NCI-H128 (cell line): Measurements from ENCODE around the gene BEGAIN.

ENCODE experiments used
- DNase-seq: peaks from one replicate; lab custom pipeline; 2025; ENCODE audit not compliant: unreplicated experiment; lab: John Stamatoyannopoulos, UW

BEGAIN gene

DNA sequence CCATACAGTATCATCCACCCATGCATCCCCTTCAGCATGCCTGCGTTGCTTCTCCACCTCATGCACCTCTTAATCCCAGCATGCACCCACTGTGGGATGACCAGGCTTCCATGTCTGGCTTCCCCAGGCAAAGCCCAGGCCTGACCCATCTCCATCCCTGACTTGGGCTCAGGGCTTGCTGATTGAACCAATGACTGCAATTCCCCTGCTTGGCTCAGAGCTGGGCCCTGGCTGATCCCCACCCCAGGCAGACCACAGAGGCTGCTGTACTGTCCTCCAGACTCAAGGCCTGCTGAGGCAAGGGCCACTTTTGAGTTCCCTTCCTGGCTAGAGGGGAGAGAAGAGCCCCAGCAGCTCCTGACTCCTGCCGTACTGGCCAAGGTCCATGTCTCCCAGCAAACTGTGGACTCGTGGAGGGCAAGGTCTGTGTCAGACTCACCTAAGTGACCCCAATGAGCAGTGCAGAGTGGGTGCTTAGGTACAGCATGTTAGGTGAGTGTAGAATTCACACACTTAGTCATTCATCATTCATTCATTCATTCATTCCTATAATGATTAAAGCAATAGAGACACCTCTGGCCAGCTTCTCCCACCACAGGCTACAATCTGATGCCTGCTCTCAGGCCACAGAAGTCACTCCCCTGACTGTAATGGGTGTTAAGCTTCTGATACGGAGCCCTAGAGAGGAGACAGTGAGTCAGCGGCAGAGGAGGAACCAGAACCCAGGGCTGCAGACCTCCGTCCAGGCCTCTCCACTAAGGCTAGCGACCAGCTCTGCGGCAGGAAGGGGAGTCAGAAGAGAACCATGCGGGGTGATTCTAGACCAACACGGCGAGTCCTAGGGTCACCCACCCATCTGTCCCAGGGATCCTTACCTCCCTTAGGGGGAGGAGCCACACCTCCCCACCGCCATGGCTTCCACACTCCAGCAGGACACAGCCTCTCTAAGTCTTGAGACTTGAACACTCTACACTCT, 2.9 kb downstream of the BEGAIN start:
- DNase-seq, result no peak

DNA sequence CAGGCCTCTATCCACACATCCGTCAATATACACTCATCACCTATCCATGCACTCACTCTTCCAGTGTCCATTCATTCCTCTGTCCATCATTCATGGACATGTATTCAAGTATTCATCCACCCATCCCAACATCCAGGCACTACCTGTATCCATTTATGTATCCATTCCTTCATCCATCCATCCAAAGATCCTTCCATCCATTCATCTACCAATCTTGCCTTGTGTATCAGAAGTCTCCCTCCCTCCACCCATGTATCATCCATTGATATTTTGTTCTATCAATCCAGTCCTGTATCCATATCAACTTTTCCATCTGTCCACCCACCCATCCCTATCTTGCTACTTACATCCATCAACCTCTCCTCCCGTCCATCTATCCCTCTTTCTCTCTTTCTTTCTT, 4.0 kb downstream of the BEGAIN start:
- DNase-seq, result no peak

DNA sequence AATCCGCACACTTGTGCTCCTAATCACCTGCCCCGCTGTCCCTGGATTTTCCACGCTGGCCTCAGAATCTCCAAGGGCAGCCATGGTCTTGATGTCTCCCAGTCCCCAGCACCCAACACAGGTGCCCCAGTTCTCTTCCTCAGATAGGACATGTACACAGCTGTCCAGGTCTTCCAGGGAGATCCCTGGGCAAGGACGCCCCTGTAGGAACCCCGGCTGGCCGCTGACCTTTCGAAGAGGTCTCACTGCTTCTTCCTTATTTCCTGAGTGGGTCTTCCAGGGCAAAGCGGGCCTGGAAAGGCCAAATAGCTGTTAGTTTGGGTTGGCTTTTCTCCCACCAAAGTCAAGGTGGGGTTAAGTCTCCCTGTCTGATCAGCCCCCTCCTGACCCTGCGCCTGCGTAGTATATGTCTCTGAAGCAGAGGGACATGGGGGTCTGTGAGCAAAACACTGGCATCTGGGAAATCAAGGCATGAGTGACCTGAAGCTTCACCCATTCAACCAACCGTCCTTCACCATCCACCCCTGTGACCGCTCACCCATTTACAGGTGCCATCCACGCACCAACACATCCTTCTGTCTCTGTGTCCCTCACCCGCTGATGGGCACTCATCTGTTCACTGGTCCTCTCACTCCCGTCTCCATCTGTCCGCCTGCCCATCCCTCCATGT, 4.6 kb downstream of the BEGAIN start:
- no peak for DNase-seq

DNA sequence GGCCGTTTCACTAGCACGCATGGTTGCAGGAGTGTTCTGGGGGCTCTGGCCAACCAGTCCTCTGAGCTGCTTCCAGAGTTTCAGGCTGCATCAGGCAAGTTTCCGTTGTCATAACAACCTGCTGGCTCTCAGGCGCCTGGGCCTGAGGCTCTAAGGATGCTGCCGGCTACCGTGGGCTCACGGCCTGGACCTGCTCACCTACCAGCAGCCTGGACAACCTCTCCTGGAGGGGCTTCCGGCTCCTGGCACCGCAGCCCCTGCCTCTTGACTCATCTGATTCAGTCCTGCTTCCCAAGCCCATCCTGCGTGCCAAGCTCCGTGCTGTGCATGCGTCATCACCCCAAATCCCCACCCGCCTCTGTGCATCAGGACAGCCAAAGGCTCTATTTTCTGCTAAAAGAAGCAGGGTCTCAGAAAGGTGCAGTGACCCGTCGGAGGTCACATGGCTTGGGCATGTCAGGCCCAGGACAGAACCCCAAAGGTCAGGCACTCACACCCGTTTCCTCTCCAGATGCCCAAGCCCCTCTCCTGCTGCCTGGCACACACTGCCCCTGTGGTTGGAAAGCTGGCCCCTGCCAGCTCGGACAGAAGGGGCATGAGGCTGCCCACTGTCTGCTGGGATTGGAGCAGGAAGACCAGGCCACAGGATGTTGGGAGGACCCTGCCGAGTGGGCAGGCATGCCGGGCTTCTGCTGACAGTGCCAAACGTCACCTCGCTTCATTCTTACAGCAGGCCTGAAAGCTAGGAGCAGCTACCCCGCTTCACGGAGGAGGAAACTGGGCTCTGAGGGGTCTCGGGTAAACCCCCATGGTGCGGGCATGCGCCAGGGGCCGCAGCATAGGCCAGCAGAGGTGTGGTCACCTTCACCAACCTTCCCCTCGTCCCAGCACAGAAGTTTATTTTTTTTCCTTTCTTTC, 5.7 kb downstream of the BEGAIN start:
- no peak for DNase-seq

DNA sequence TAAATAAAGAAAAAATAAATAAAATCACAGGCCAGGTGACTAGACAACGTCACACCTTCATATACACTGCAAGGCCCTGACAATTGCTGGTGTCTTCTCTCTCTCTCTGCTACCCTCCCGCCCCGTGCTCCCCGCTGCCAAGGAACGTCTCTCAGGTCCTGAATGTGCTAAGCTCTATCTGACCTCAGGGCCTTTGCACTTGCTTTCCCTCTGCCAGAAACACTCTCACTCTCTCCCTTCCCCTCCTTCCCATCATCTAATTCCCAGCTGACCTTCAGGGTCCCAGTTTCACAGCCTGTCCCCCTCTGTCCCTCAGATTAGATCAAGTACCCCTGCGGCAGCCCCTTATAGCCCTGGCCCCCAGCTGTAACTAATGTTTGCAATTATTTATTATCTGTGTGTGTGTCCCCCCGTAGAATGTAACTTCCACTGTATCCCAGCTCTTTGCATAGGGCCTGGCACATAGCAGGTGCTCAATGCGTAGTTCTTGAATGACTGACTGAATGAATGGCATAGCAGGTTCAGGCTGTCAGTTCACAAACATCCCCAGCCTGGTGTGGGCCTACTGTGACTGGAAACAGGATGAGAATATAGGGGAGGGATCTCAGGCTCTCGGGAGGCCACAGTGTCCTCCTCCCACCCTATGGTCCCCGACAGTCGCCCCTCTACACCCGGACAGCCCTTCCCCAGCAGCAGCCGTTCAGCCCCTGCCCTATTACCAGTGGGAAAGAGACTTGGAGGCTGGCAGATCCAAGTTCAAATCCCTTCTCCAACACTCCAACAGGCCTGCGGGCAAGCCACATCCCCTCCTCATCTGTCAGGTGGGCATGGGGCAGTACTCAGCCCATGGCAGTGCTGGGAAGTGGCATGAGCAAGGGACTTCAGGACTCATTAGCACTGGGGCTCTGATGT, 6.6 kb downstream of the BEGAIN start:
- no peak for DNase-seq

DNA sequence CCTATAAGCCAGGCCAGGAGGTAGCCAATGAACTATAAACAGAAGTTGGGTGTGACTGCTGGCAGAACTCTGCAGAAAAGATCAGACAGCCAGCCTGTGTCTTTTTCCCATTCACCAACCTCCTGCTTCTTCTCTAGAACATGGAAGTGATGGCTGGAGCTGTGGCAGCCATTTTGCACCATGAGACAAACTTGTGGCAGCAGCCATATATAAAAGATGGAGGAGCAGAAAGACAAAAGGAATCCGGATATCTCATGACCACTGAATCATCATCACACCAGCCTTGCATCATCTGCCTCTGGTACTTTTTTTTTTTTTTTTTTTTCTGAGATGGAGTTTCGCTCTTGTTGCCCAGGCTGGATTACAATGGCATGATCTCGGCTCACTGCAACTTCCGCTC, 8.7 kb downstream of the BEGAIN start:
- no peak for DNase-seq

DNA sequence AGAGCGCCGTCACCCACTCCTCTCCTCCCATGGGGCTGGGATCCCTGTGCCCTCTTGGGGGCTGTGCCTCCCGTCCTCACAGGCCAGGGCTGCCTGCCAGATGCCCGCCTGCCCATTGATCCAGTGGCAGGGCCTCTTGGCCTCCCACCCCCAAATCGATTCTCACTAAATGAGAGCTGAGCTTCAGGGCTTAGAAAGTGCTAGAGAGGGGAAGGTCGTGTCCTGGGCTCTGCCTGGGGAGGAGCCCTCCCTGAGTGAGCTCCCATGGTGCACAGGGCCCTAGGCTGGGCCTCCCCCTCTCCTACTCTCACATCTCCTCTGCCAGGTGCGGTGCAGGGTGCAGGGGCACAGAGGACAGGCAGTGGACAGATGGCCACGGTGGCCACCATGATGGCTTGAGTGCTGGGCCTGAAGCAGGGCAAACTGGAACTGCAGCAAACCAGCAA, 9.2 kb downstream of the BEGAIN start:
- DNase-seq, result no peak

DNA sequence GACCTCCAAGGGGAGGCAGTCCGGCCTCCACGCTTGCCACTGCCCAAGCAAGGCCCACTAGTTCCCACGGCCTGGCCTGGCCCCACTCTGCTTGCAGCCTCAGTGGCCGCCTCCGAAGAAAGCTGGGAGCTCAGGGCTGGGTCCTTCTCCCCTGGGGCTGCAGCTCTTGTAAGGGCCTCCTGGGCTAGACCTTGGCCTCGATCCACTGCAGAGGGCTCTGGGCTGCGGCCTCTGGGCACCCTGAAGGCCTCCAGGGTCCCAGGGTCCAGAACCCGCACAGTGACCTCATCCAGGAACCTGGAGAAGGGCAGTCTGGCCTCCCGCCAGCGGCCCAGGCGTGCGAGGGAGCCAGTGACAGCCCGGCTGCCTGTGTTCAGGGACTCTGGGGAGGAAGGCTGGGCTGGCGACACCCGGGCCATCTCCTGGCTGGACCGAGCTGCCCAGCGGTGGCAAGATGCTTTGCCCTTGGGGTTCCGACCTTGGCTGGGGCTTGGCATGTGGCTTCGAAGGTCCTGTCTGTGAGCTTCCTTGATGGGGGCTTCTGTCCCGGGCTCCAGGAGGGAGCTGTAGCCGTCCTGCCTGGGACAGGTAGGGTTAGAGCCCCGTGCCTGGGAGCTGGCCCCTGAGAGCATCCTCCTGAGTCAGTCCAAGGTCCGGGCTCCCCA, 9.8 kb downstream of the BEGAIN start:
- no peak for DNase-seq

DNA sequence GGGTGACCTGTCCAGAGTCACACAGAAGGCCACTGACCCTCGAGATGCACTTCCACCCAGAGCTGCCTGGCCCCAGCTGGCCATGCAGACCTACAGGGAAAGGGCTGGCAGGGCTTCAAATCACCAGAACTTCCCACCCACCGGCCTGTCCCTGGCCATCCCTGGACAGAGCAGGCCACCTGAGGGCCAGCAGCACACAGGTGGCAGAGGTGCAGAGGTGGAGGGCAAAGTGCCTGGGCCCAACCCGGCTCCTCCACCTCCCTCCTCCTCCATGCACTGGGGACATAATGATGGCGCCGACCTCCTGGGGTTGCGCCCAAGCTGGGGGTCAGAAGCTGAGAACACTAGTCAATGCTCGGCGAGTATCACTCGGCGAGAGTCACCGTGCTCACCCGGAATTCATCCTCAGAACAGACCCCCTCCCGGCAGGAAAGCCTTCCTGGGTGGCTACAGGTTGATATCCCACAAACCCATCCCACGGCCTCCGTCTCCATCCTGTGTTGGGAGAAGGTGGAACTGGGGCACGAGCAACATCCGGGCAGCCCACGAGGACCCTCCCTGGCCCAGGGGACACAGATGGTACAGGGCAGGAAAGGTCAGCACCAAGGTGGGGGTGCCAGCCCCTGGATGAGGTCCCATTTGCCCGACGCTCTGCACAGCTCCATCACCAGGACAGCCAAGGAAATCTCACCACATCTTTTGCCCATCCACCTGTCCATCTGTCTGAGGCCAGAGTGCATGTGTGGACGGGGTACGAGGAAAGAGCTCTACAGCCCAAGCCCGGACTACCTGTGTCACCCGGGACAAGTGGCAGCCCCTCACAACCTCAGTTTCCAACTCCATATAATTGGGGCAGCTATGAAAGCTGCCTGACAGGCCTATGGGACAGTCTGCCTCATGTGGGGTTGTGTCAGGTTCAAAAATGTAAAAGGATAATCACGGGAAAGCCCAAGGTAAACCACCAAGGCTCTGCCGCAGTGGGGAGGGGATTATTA, 10.8 kb downstream of the BEGAIN start:
- DNase-seq, result no peak

DNA sequence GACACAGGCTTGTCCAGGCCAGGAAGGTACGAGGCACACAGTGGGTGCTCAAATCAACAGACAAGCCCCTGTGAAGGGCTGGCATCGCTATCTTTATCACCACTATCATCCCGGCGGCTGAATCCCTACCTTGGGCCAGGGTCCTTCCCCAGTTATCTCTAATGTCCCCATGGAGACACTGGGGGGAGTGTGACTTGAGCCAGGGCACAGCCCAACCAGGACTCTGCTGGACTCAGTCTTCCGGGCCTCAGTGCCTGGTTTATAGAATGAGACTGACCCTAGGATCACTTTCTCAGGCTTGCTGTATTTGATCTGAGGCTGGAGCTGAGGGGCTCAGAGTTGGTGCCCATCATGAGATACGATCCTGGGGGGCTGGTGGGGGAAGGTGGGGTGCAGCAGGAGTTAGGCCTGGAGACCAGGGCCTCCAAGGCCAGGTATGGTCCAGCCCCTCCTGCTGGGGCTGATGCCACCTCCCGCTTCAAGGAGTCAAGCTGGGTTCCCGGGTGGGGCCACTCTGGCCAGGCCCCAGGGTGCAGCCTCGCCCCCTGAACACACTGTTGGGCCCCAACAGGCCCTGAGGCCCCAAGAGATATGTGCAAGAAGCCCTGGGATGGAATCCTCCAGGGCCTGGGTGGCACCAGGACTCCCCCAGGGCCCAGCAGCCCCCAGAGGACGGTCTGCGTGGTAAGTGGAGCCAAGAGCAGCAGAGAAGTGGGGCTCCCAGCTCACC, 11.8 kb downstream of the BEGAIN start:
- DNase-seq, result no peak

DNA sequence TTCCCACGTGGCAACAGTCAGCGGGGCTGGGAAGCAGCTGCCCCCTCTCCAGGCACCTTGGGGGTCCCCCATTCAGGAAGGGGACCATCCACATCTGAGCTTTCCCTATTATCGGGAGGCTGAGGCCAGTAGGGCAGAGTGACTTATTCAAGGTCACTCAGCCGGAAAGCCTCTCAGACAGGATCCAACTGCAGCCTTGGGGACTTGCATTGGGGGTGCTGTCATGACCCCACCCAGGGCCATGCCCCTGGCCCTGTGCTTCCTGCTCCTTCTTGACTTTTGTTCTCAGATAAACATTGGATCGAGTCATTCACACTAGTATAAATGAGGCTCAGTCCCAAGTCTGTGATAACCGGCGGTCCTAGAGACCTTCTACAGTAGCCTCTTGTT, 12.6 kb downstream of the BEGAIN start:
- DNase-seq, result no peak

DNA sequence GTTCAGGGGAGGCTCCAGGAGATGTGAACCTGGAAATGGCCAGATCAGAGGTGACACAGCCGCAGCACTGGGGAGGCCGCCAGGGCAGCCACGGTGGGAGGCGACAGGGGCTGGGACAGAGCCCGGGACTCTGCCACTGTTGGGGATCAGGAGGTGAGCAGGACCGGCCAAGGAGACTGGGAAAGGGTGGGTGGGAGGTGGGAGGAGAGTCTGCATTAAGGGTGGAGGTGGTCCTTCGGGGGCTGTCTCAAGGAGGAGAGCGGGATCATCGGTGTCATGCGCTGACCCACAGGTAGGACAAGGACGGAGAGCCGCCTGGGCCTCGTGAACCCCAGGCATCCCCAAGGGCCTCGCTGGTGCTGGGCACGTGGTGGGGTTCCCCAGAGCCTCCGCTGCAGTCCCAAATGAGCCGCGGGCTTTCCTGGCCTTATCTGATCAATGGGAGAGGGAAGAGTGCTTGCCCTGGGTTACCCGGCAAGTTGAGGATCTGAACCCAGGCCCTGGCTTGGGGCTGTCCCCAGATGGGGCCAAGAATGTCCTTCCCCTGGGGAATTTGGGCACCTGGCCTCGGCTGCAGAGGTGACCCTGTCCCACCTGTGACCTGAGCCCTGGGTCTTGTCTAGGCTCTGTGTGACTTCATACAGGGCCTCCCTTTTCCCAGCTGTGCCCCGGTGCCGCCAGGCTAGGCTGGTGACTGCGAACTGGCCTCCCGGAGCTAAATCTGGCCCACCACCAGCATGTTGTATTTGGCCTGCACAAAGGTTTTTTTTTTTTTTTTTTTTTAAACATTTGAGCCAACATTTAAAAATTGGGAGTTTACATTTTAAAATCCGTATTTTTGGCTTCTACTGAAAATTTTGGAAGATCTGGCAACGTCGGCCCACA, 13.2 kb downstream of the BEGAIN start:
- no peak for DNase-seq

DNA sequence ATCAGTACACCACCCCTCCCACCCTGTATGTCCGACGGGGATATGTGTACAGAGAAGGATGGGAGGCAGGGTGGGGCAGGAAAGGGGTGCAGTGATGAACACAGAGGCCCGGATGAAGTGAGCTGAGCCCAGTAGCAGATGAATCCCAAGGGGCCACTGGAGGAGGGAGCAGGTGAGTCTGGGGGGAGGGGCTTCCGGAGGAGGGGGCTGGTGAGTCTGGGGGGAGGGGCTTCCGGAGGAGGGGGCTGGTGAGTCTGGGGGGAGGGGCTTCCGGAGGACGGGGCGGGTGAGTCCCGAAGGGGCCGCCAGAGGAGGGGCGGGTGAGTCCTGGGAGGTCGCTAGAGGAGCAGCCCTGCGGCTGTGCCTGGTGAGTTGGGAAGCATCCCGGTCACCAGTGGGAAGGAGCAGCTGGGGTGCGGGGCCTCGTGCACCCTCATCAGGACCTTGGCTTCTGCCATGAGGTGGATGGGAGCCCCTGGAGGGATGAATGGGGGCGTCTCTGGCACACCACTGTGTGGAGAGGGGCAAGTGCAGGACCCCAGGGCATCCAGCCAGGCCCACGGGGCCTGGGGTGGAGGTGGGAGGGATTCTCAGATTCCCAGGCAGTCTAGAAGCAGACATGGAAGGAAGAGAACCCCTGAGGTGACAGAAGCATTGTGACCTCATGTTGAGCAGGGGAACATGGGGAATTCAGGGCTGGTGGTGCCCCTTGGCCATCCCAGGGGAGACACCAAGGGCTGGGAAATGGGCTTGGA, 14.0 kb downstream of the BEGAIN start:
- DNase-seq, result no peak

DNA sequence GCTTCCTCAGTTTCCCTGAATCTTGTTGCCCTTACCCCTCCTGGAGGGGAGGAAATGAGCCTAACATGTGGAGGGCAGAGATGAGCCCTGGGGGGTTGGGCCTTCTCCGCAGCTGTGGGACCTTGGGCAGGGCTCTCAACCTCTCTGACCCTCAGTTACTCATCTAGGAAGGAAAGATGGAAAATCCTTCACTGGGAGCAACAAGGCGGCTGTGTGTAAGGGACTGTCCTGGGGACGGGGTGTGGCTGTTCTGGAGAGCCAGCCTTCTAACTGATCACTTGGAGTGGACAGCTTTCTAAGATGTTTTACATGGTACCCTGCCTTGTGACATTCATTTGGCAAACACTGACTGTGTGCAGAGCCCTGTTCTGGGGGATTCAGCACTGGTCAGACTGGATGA, 14.7 kb downstream of the BEGAIN start:
- no peak for DNase-seq

DNA sequence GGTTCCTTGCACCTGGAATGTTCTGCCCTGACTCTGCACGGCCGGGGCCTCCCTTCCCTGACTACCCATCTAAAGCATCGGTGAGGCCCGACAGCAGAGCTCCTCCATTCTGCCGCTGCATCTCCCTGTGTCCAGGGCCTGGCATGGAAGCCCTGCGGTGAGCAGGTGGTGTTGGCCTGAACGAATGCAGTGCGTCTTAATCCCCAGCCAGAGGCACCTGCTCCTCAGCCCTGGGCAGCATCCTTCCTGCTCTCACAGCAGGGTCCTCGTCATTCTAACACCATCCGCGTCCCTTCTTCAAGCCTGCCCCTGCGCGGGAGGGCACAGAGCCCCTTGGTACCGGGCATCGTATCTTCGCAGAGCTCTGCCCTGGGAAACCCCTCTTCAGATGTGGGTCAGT, 15.4 kb downstream of the BEGAIN start:
- DNase-seq, result no peak
